SU-DHL-6 (cell line): ENCODE results near the gene LTA.

Experiments
- H2AFZ ChIP-seq: fragments of 200-600 bp; sonication (generic); 2 replicates; pipeline ENCODE4 v1.6.1; 2014; ENCODE audit warnings: low read depth, mild to moderate bottlenecking, moderate library complexity, mixed read lengths, antibody characterized with exemption, low read length; ENCODE audit not compliant: severe bottlenecking
- H3F3A ChIP-seq: fragments of 200-600 bp; shearing (Covaris generic); 2 replicates; pipeline ENCODE4 v1.6.0; 2016; ENCODE audit warnings: antibody characterized with exemption, mild to moderate bottlenecking; ENCODE audit not compliant: insufficient read depth
- H3K27ac ChIP-seq: fragments of 200-600 bp; sonication (generic); 2 replicates; pipeline ENCODE4 v1.5.1; 2016; ENCODE audit warnings: low read depth, mild to moderate bottlenecking, low read length, moderate library complexity, mixed read lengths
- H3K27me3 ChIP-seq: fragments of 200-600 bp; sonication (generic), shearing (Covaris generic); 2 replicates; pipeline ENCODE4 v1.6.0; 2014; ENCODE audit warnings: mild to moderate bottlenecking, low read length
- H3K36me3 ChIP-seq: fragments of 200-600 bp; sonication (generic); 2 replicates; pipeline ENCODE4 v1.6.1; 2014; ENCODE audit warnings: mild to moderate bottlenecking, low read length, mixed read lengths
- H3K4me2 ChIP-seq: fragments of 300-600, 200-600 bp; shearing (Covaris generic), sonication (generic); 2 replicates; pipeline ENCODE4 v1.6.0; 2014; ENCODE audit warnings: low read length, low read depth, mild to moderate bottlenecking; ENCODE audit not compliant: poor library complexity, severe bottlenecking
- H3K4me3 ChIP-seq: fragments of 200-600 bp; sonication (generic); 2 replicates; pipeline ENCODE4 v1.5.1; 2014; ENCODE audit warnings: antibody characterized with exemption, low read length, mild to moderate bottlenecking, mixed read lengths; ENCODE audit not compliant: insufficient read depth, poor library complexity, severe bottlenecking
- H3K79me2 ChIP-seq: fragments of 200-600 bp; sonication (generic); 2 replicates; pipeline ENCODE4 v1.6.1; 2014; ENCODE audit warnings: mild to moderate bottlenecking, low read length, moderate library complexity; ENCODE audit not compliant: insufficient read depth
- H3K9ac ChIP-seq: fragments of 200-600 bp; sonication (generic); 2 replicates; pipeline ENCODE4 v1.7.0; 2014; ENCODE audit warnings: mild to moderate bottlenecking, low read length
- H3K9me2 ChIP-seq: fragments of 200-600 bp; sonication (generic); replicated peaks from 2 replicates; pipeline ENCODE4 v1.6.1; 2014; ENCODE audit warnings: low read length; ENCODE audit not compliant: insufficient read depth
- H3K9me3 ChIP-seq: fragments of 200-600 bp; sonication (generic); 2 replicates; pipeline ENCODE4 v1.6.1; 2014; ENCODE audit warnings: low read length, mixed read lengths; ENCODE audit not compliant: insufficient read depth
- H4K20me1 ChIP-seq: fragments of 200-600 bp; sonication (generic); 2 replicates; pipeline ENCODE4 v1.6.1; 2014; ENCODE audit warnings: low read depth, mild to moderate bottlenecking, antibody characterized with exemption, low read length, moderate library complexity, mixed read lengths
- EZH2phosphoT487 ChIP-seq: fragments of 200-600 bp; sonication (generic), shearing (Covaris generic); conservative IDR thresholded peaks from 2 replicates; pipeline ENCODE4 v1.6.1; 2018; ENCODE audit warnings: mild to moderate bottlenecking, antibody characterized with exemption, low read length, moderate library complexity, mixed read lengths
- TF ChIP-seq, protein P1 (sequence below): fragments of 200-600 bp; sonication (generic); IDR thresholded peaks from one replicate; pipeline ENCODE4 v1.5.1; 2017; ENCODE audit warnings: antibody characterized with exemption, mild to moderate bottlenecking, low read length, moderate library complexity; ENCODE audit not compliant: insufficient read depth, poor library complexity, severe bottlenecking

Gene LTA

DNA sequence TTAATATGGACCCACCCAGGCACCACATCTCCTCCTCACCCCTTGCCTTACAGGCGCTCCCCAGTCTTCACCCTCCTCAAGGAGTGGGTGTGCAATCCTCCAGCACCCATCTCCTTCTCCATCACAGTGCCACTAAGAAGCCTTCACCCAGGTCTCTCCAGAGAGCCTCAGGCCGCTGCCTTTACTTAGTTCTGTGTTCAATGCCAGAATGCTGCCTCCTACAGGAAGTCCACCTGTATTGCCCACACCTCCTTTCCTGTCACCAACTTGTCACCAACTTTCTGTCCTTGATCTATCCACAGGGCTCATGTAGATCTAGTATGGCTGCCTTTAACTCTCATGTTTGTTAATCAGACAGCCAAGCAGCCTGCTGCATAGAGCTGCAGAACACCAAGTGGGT lies 13.4 kb downstream of the LTA start:
- Histone ChIP-seq H3K27me3 (no peaks in the 10 kb centered on the region), H3K9me2 (no peaks in the 10 kb centered on the region), H3K9me3 (no peaks in the 10 kb centered on the region), H3K36me3 (no peaks in the 10 kb centered on the region; the same call in 1 of the 2 replicates), H3F3A (peaks cover 54% of the 10 kb centered on the region), H3K9ac (peak overlapping the region; percentile 31), H4K20me1 (no peaks in the 10 kb centered on the region), H2AFZ (peak overlapping the region; percentile 1), H3K27ac (peak overlapping the region; percentile 63), H3K79me2 (peaks cover 14% of the 10 kb centered on the region), H3K4me2 (peak overlapping the region; percentile 27), H3K4me3 (no peak overlapping the region)
- TF ChIP-seq, protein P1, sequence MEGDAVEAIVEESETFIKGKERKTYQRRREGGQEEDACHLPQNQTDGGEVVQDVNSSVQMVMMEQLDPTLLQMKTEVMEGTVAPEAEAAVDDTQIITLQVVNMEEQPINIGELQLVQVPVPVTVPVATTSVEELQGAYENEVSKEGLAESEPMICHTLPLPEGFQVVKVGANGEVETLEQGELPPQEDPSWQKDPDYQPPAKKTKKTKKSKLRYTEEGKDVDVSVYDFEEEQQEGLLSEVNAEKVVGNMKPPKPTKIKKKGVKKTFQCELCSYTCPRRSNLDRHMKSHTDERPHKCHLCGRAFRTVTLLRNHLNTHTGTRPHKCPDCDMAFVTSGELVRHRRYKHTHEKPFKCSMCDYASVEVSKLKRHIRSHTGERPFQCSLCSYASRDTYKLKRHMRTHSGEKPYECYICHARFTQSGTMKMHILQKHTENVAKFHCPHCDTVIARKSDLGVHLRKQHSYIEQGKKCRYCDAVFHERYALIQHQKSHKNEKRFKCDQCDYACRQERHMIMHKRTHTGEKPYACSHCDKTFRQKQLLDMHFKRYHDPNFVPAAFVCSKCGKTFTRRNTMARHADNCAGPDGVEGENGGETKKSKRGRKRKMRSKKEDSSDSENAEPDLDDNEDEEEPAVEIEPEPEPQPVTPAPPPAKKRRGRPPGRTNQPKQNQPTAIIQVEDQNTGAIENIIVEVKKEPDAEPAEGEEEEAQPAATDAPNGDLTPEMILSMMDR, result peak; percentile 94
- TF ChIP-seq EZH2phosphoT487, result no peak

DNA sequence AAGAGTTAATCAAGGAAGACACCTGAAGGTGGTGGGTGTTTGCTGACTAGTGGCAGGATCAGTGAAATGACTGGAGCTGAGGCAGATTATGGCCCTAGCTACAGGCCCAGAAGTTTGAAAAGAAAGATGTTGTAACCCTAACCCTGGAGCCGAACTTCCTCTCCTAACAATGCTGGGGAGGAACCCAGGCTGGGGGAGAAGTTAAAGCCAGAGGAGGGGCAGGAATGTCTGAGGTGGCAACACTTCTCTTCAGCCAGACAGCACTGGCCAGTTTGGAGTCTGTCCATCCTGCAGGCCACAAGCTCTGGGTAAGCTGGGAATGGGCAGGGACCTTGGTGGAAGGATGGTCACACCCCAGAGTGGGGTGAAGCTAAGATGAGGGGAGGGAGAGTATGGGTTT lies 13.9 kb downstream of the LTA start, which contains the start of gene LST1:
TSS of gene LST1 (plus strand) at position 270 of the 400 bp plus-strand sequence. CDS start 1,023 bp downstream, outside the sequence.
- peak within 1 kb of the TSS; percentile 63 for H3K27ac ChIP-seq
- H3K9me2 ChIP-seq, result no peaks in the 10 kb centered on the region
- H3K9me3 ChIP-seq, result no peaks in the 10 kb centered on the region
- no peaks in the 10 kb centered on the region; the same call in 1 of the 2 replicates for H3K36me3 ChIP-seq
- H2AFZ ChIP-seq, result peak within 1 kb of the TSS; percentile 1
- no peak within 1 kb of the TSS for H3K4me3 ChIP-seq
- H3F3A ChIP-seq, result peaks cover 52% of the 10 kb centered on the region
- peak within 1 kb of the TSS; percentile 31 for H3K9ac ChIP-seq
- no peaks in the 10 kb centered on the region for H4K20me1 ChIP-seq
- H3K79me2 ChIP-seq, result peaks cover 12% of the 10 kb centered on the region
- H3K4me2 ChIP-seq, result peak within 1 kb of the TSS; percentile 27
- no peak for TF ChIP-seq EZH2phosphoT487
- TF ChIP-seq, protein P1, result no peak
- no peaks in the 10 kb centered on the region for H3K27me3 ChIP-seq

DNA sequence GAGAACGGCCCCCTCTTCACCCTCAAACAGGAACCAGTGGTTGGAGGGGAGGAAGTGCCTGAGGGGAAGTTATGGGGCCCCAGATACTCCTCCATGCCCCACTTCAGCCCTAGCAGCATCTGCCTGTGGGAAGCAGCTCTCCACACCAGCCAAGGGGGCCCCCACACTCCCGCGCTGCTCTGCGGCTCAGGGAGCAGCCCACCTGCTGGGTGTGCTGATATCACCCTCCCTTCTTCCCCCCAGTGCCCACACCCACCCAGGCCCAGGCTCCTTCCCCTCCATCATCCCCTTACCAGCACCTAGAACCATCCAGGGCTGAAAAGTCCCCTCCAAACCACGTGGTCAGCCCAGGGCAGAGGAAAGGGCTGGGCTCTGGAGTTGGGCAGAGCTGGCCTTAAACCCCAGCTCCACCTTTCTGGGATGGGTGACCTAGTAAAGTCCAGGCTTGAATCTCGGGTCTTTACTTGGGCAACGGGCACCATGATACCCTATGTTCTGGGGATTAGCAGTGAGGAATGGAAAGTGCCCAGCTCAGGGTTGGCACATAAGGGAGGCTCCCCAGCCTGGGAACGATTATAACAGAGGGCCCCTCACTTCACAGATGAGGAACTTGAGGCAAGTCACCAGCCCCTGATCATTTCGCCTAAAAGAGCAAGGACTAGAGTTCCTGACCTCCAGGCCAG lies 14.7 kb downstream of the LTA start:
- Histone ChIP-seq H4K20me1 (no peaks in the 10 kb centered on the region), H3K9ac (peak overlapping the region; percentile 31), H3K79me2 (peaks cover 5% of the 10 kb centered on the region), H3K9me2 (no peaks in the 10 kb centered on the region), H2AFZ (peak overlapping the region; percentile 1), H3K9me3 (no peaks in the 10 kb centered on the region), H3K36me3 (no peaks in the 10 kb centered on the region; the same call in 1 of the 2 replicates), H3F3A (peaks cover 44% of the 10 kb centered on the region), H3K27ac (peak overlapping the region; percentile 63), H3K4me2 (peak overlapping the region; percentile 27), H3K4me3 (no peak overlapping the region), H3K27me3 (no peaks in the 10 kb centered on the region)
- no peak for TF ChIP-seq EZH2phosphoT487
- TF ChIP-seq, protein P1, result no peak
